HEK293 (cell line): ENCODE results near the gene VAV3.

Source experiments
- CTCF ChIA-PET: fragments of 350-600 bp; formaldehyde crosslinking; extraction: SDS; loops from one replicate; lab custom pipeline; 2021; ENCODE audit warnings: antibody characterized with exemption; lab: Yijun Ruan, JAX
- POLR2A ChIA-PET: fragments of 300-600 bp; formaldehyde crosslinking; extraction: SDS; loops from one replicate; lab custom pipeline; 2020; ENCODE audit warnings: antibody characterized with exemption, inconsistent platforms; lab: Yijun Ruan, JAX
- H3K27ac ChIP-seq: fragments of 200-500 bp; sonication (Bioruptor generic); 2 replicates; pipeline ENCODE4 v1.5.1; 2014; ENCODE audit warnings: low read depth, low read length, control low read depth, inconsistent platforms; ENCODE audit errors: extremely low read depth
- H3K36me3 ChIP-seq, 2 experiments: fragments of 200-500 bp in 1 of 2; sonication (Bioruptor generic) in 1 of 2; 1 replicate in 1 of 2; 2 replicates in 1 of 2; pipeline ENCODE4 v1.5.1; 2014 to 2017; ENCODE audit warnings: inconsistent platforms in 2 of 2, low read length in 2 of 2; ENCODE audit not compliant: control insufficient read depth in 2 of 2, insufficient read depth in 1 of 2
- H3K4me1 ChIP-seq: fragments of 200-500 bp; sonication (Bioruptor generic); 2 replicates; pipeline ENCODE4 v1.5.1; 2014; ENCODE audit warnings: mild to moderate bottlenecking, low read length, inconsistent platforms; ENCODE audit not compliant: control insufficient read depth, insufficient read depth
- H3K4me3 ChIP-seq: 2 replicates; pipeline ENCODE4 v1.5.1; 2011; ENCODE audit warnings: low read depth, mild to moderate bottlenecking, control low read depth, low read length, moderate library complexity
- H3K9me3 ChIP-seq: fragments of 200-500 bp; sonication (Bioruptor generic); 2 replicates; pipeline ENCODE4 v1.5.1; 2014; ENCODE audit warnings: low read depth, low read length, inconsistent platforms; ENCODE audit not compliant: control insufficient read depth, insufficient read depth
- INSM2 ChIP-seq: fragments of 450-650 bp; formaldehyde crosslinking; IDR thresholded peaks from 2 replicates; pipeline ENCODE4 v1.5.1; 2016; ENCODE audit warnings: missing biosample characterization, missing genetic modification characterization
- PRDM10 ChIP-seq: fragments of 450-650 bp; formaldehyde crosslinking; IDR thresholded peaks from 2 replicates; pipeline ENCODE4 v1.5.1; 2016; ENCODE audit warnings: missing biosample characterization, missing genetic modification characterization
- PRDM6 ChIP-seq: fragments of 450-650 bp; formaldehyde crosslinking; IDR thresholded peaks from 2 replicates; pipeline ENCODE4 v1.5.1; 2017; ENCODE audit warnings: missing biosample characterization, missing genetic modification characterization
- SALL2 ChIP-seq: fragments of 450-650 bp; formaldehyde crosslinking; IDR thresholded peaks from 2 replicates; pipeline ENCODE4 v1.5.0; 2017; ENCODE audit warnings: missing biosample characterization, mild to moderate bottlenecking, missing genetic modification characterization, borderline replicate concordance
- ZBTB48 ChIP-seq: fragments of 450-650 bp; formaldehyde crosslinking; IDR thresholded peaks from 2 replicates; pipeline ENCODE4 v1.5.1; 2016; ENCODE audit warnings: missing biosample characterization, missing genetic modification characterization
- ZBTB8A ChIP-seq: fragments of 450-650 bp; formaldehyde crosslinking; IDR thresholded peaks from 2 replicates; pipeline ENCODE4 v1.5.1; 2016; ENCODE audit warnings: missing biosample characterization, missing genetic modification characterization
- ZNF280C ChIP-seq: fragments of 450-650 bp; formaldehyde crosslinking; IDR thresholded peaks from 2 replicates; pipeline ENCODE4 v1.5.1; 2016; ENCODE audit warnings: missing biosample characterization, missing genetic modification characterization
- ZNF335 ChIP-seq: fragments of 450-650 bp; formaldehyde crosslinking; conservative IDR thresholded peaks from 2 replicates; pipeline ENCODE4 v1.5.1; 2016; ENCODE audit warnings: missing biosample characterization, missing genetic modification characterization
- ZNF449 ChIP-seq: fragments of 450-650 bp; formaldehyde crosslinking; IDR thresholded peaks from 2 replicates; pipeline ENCODE4 v1.5.1; 2017; ENCODE audit warnings: missing biosample characterization, mild to moderate bottlenecking, missing genetic modification characterization, moderate library complexity
- ZNF488 ChIP-seq: fragments of 450-650 bp; formaldehyde crosslinking; IDR thresholded peaks from 2 replicates; pipeline ENCODE4 v1.5.1; 2016; ENCODE audit warnings: missing biosample characterization, missing genetic modification characterization
- ZNF501 ChIP-seq: fragments of 450-650 bp; formaldehyde crosslinking; IDR thresholded peaks from 2 replicates; pipeline ENCODE4 v1.5.1; 2016; ENCODE audit warnings: missing biosample characterization, missing genetic modification characterization
- ZNF521 ChIP-seq: fragments of 450-650 bp; formaldehyde crosslinking; IDR thresholded peaks from 2 replicates; pipeline ENCODE4 v1.5.1; 2017; ENCODE audit warnings: missing biosample characterization, mild to moderate bottlenecking, missing genetic modification characterization
- ZNF571 ChIP-seq: fragments of 450-650 bp; formaldehyde crosslinking; IDR thresholded peaks from 2 replicates; pipeline ENCODE4 v1.5.0; 2017; ENCODE audit warnings: missing biosample characterization, missing genetic modification characterization
- ZNF600 ChIP-seq: fragments of 450-650 bp; formaldehyde crosslinking; IDR thresholded peaks from 2 replicates; pipeline ENCODE4 v1.5.1; 2016; ENCODE audit warnings: missing biosample characterization, missing genetic modification characterization
- ZNF692 ChIP-seq: fragments of 450-650 bp; formaldehyde crosslinking; IDR thresholded peaks from 2 replicates; pipeline ENCODE4 v1.5.1; 2016; ENCODE audit warnings: missing biosample characterization, missing genetic modification characterization
- ZNF837 ChIP-seq: fragments of 450-650 bp; formaldehyde crosslinking; IDR thresholded peaks from 2 replicates; pipeline ENCODE4 v1.5.1; 2016; ENCODE audit warnings: missing biosample characterization, missing genetic modification characterization
- ZSCAN5A ChIP-seq: fragments of 450-650 bp; formaldehyde crosslinking; IDR thresholded peaks from 2 replicates; pipeline ENCODE4 v1.5.1; 2016; ENCODE audit warnings: missing biosample characterization, missing genetic modification characterization

VAV3 gene

GRCh38 chr1:107572674-107573211 lies 392.2 kb downstream of the VAV3 start (continued):
- no peak for TF ChIP-seq ZNF837
- TF ChIP-seq ZNF335 (tag by site-specific recombination) = no peak
- TF ChIP-seq PRDM10 (tag by site-specific recombination) = peak; percentile 91
- TF ChIP-seq ZBTB48 = peak; percentile 52; the same call in 1 of the 2 replicates
- no peak for TF ChIP-seq ZBTB8A (tag by site-specific recombination)
- peak; percentile 56 for TF ChIP-seq ZNF600 (tag by site-specific recombination)
- TF ChIP-seq ZSCAN5A (tag by site-specific recombination) = no peak
- no peak for TF ChIP-seq ZNF488
- TF ChIP-seq INSM2 (tag by site-specific recombination) = no peak
- TF ChIP-seq ZNF449 (tag by site-specific recombination) = no peak
- 0 out of 2 replicates have a peak, but pooled peaks have one; percentile 28 for TF ChIP-seq ZNF692 (tag by site-specific recombination)
- no peak for TF ChIP-seq ZNF521 (tag by site-specific recombination)
- no peak for TF ChIP-seq ZNF501 (tag by site-specific recombination)

GRCh38 chr1:107570768-107571167 lies 394.2 kb downstream of the VAV3 start:
- H3K9me3 ChIP-seq = no peaks in the 10 kb centered on the region
- CTCF ChIA-PET = no interaction called here
- no peak for TF ChIP-seq SALL2 (tag by site-specific recombination)
- no peak for TF ChIP-seq ZNF280C (tag by site-specific recombination)
- no peak for TF ChIP-seq PRDM6 (tag by site-specific recombination)
- TF ChIP-seq ZNF571 (tag by site-specific recombination) = no peak
- H3K4me3 ChIP-seq = no peak overlapping the region
- H3K4me1 ChIP-seq = peaks cover 13% of the 10 kb centered on the region
- no peaks in the 10 kb centered on the region for H3K36me3 ChIP-seq
- H3K27ac ChIP-seq = no peak overlapping the region
- POLR2A ChIA-PET = no interaction called here
